Glutamatergic neuron (in vitro differentiated cells): ENCODE measurements around the gene MIS12. TPM values are rescaled to one million over a fixed set of nuclear protein-coding genes. Genes with fewer than 3 reads are reported as not detected.

ENCODE experiments used
- DNase-seq: peaks from one replicate; pipeline ENCODE4 v3.0.0; 2022
- H3K27ac Mint-ChIP-seq: one replicate; pipeline ENCODE4 v1.8.0; 2020; ENCODE audit warnings: mild to moderate bottlenecking, mixed read lengths, inconsistent platforms; ENCODE audit not compliant: unreplicated experiment
- H3K27me3 Mint-ChIP-seq: one replicate; pipeline ENCODE4 v1.8.0; 2020; ENCODE audit warnings: mild to moderate bottlenecking, moderate library complexity, mixed read lengths, inconsistent platforms; ENCODE audit not compliant: unreplicated experiment
- H3K36me3 Mint-ChIP-seq: one replicate; pipeline ENCODE4 v1.8.0; 2020; ENCODE audit warnings: mild to moderate bottlenecking, mixed read lengths, inconsistent platforms; ENCODE audit not compliant: unreplicated experiment
- H3K4me1 Mint-ChIP-seq: one replicate; pipeline ENCODE4 v1.8.0; 2020; ENCODE audit warnings: mild to moderate bottlenecking, low read depth, mixed read lengths, inconsistent platforms; ENCODE audit not compliant: unreplicated experiment
- H3K4me3 Mint-ChIP-seq: one replicate; pipeline ENCODE4 v1.8.0; 2020; ENCODE audit warnings: mild to moderate bottlenecking, mixed read lengths, inconsistent platforms; ENCODE audit not compliant: unreplicated experiment
- H3K9me3 Mint-ChIP-seq: one replicate; pipeline ENCODE4 v1.8.0; 2020; ENCODE audit warnings: mild to moderate bottlenecking, moderate library complexity, mixed read lengths, inconsistent platforms; ENCODE audit not compliant: unreplicated experiment
- total RNA-seq: library from RNA; stranded (reverse); fragmentation: NEBNext Ultra II Directional; extraction: Animal tissue kit (Norgen Biotek cat#: 25700); gene quantifications from one replicate; pipeline ENCODE4 v1.2.1, GENCODE V29; 2021; ENCODE audit not compliant: unreplicated experiment
- TF ChIP-seq, protein P1 (sequence below): fragments of 200-600 bp; sonication (generic); IDR thresholded peaks from one replicate; pipeline ENCODE4 v1.5.0; 2021; ENCODE audit not compliant: partially characterized antibody, unreplicated experiment

The MIS12 gene
- total RNA-seq, 1 donor from 2014 or later: 23.2 TPM

DNA sequence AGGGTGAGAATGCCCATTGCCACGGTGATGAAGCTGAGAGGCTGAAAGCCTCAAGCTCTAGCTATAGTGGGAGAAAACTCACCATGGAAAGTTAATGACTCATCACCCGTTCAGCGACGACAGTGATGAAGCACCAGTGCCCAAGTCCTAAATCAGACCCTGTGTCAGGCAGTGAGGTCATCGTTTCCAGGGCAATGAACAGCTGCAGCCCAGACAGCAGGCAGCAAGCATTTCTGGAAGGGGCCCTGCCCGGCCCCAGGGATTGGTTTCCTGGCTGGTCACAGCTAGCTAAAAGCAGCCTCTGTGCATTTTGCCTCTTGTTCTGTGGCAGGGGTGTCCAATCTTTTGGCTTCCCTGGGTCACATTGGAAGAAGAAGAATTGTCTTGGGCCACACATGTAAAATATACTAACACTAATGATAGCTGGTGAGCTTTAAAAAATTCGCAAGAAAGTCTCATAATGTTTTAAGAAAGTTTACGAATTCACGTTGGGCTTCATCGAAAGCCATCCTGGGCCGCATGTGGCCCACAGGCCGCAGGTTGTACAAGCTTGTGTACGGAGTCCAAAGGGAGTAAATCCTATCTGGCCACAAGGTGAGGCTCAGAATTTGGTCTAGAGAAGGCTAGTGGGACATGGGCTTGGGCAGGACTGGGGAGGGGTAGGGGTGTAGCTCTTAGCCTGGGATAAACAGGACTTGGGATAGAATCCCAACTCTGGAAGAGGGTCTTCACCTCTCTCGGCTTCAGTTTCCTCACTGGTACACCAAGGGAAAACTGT, 40.6 kb downstream of the MIS12 start:
- H3K36me3 Mint-ChIP-seq: no peaks in the 10 kb centered on the region
- TF ChIP-seq, protein P1, sequence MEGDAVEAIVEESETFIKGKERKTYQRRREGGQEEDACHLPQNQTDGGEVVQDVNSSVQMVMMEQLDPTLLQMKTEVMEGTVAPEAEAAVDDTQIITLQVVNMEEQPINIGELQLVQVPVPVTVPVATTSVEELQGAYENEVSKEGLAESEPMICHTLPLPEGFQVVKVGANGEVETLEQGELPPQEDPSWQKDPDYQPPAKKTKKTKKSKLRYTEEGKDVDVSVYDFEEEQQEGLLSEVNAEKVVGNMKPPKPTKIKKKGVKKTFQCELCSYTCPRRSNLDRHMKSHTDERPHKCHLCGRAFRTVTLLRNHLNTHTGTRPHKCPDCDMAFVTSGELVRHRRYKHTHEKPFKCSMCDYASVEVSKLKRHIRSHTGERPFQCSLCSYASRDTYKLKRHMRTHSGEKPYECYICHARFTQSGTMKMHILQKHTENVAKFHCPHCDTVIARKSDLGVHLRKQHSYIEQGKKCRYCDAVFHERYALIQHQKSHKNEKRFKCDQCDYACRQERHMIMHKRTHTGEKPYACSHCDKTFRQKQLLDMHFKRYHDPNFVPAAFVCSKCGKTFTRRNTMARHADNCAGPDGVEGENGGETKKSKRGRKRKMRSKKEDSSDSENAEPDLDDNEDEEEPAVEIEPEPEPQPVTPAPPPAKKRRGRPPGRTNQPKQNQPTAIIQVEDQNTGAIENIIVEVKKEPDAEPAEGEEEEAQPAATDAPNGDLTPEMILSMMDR: no peak
- H3K4me3 Mint-ChIP-seq: peak overlapping the region; percentile 25
- peaks cover 3% of the 10 kb centered on the region for H3K9me3 Mint-ChIP-seq
- peak overlapping the region; percentile 96 for H3K27ac Mint-ChIP-seq
- peak; percentile 88 for DNase-seq
- peaks cover 3% of the 10 kb centered on the region for H3K27me3 Mint-ChIP-seq
- peaks cover 18% of the 10 kb centered on the region for H3K4me1 Mint-ChIP-seq

DNA sequence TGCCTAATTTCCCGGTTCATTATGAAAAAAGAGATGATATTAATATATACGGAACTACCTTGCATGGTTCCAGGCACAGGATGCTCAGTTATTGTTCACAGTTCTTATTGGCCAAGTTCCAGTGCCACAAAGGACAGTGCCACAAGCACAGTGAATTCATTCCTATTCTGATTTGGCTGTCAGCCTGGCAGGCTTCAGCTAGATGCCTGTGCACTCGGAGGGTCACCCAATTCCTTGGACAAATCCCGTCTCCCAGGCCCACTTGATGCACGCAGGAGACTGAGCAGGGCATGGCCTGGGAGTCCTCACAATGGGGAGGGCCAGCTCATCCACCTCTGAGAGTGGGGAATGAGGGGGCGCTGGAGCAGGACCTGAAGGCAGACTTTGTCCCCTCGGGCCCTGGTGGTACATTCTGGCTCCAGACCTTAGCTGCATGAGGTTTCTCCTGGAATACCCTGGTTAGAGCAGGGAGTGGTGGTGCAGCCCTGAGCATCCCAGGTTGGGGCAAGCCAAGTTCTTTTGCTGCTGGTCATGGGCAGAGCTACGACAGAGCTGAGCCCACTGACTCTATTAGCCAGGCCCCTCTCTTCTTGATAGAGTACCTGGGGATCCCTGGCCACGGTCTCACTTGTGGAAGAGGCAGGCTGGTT, 41.4 kb downstream of the MIS12 start:
- Mint-ChIP-seq H3K36me3 (no peaks in the 10 kb centered on the region), H3K27ac (peak overlapping the region; percentile 96), H3K9me3 (peaks cover 3% of the 10 kb centered on the region), H3K27me3 (peaks cover 3% of the 10 kb centered on the region), H3K4me1 (peaks cover 18% of the 10 kb centered on the region), H3K4me3 (peak overlapping the region; percentile 25)
- DNase-seq: no peak
- TF ChIP-seq, protein P1: no peak

DNA sequence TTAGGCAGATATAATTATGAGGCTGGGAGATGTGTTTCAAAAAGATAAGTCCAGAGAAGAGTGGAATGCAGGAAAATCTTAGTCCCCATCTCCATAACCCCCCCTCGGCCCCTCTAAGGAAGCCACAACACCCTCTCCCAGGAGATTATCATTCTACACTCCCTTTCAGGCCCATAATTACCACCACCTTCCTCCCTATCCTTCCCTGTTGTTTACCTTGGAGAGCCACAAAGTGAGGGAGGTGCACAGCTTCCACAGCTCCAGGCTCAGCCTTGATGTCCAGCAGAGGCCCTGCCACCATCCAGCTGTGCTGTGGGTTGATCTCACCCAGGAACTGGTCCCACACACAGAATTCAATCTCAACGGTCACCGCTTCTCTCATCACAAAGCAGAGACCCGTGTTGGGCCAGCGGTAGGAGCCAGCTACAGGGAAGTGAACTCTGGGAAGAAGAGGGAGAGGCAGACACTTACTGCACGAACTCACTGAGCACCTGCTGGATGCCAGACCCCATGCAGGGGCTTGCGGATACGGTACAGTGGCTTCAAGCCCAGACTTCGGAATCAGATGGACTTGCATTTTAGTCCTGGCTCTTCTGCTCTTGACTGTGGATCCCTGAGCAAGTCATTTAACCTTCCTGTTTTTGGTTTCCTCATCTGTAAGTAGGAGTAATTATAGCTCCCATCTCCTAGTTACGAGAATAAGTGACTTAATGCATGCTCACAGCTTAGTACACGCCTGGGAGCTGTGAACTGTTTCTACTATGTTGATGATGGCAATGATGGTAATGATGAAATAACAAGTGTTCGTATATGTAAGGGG, 44.1 kb downstream of the MIS12 start:
- no peak for DNase-seq
- H3K4me1 Mint-ChIP-seq: peaks cover 18% of the 10 kb centered on the region
- H3K9me3 Mint-ChIP-seq: peaks cover 6% of the 10 kb centered on the region
- peaks cover 5% of the 10 kb centered on the region for H3K27me3 Mint-ChIP-seq
- TF ChIP-seq, protein P1: no peak
- H3K27ac Mint-ChIP-seq: no peak overlapping the region
- no peak overlapping the region for H3K4me3 Mint-ChIP-seq
- H3K36me3 Mint-ChIP-seq: no peaks in the 10 kb centered on the region

DNA sequence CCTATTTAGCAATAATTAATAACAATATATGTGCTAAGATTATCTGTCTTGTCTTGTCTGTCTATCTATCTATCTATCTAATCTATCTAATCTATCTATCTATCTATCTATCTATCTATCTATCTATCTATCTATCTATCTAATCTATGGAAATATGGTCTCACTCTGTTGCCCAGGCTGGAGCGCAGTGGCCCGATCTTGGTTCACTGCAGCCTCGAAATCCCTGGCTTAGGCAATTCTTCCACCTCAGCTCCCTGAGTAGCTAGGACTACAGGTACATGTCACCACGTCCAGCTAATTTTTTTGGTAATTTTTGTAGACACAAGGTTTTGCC, 44.7 kb downstream of the MIS12 start:
- Mint-ChIP-seq H3K36me3 (no peaks in the 10 kb centered on the region), H3K27ac (no peak overlapping the region), H3K4me1 (peaks cover 18% of the 10 kb centered on the region), H3K27me3 (peaks cover 5% of the 10 kb centered on the region), H3K9me3 (peaks cover 7% of the 10 kb centered on the region), H3K4me3 (no peak overlapping the region)
- DNase-seq: no peak
- TF ChIP-seq, protein P1: no peak
